Measurements from ENCODE around the gene PEX19.

Gene PEX19

DNA sequence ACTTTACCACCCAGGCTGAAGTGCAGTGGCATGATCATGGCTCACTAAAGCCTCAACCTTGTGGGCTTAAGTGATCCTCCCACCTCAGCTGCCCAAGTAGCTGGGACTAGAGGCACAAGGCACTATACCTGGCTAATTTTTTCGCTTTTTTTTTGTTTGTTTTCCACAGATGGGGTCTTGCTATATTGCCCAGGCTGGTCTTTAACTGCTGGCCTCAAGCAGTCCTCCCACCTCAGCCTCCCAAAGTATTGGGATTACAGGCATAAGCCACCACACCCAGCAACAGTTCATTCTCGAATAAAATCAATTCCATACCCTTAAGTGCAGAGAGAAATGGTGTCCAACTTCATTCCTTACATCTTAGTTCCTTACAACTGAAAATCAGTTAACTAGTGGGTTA lies 47.4 kb downstream of the PEX19 start:
- no peak for DNase-seq

GRCh38 chr1:160236806-160237205 lies 48.1 kb downstream of the PEX19 start:
- DNase-seq: no peak

DNA sequence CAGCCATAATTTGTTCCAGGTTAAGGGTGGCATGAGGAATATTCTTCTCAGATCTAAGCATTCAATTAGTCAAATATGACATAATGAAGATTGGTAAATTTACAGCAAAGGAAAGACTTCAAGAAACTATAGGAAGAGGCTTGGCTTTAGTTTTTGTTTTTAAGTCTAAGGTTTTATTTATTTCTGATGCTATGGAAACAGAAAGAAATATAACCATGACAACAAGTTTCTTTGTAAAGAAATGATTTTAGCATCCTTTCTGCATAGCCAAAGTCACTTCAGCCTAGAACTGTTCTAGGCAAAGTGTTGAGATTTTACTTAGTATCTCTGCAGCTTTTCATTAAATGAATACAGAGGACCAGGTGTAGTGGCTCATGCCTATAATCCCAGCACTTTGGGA lies 52.0 kb downstream of the PEX19 start:
- no peak for DNase-seq

GRCh38 chr1:160228431-160228830 lies 56.5 kb downstream of the PEX19 start:
- no peak for DNase-seq

DNA sequence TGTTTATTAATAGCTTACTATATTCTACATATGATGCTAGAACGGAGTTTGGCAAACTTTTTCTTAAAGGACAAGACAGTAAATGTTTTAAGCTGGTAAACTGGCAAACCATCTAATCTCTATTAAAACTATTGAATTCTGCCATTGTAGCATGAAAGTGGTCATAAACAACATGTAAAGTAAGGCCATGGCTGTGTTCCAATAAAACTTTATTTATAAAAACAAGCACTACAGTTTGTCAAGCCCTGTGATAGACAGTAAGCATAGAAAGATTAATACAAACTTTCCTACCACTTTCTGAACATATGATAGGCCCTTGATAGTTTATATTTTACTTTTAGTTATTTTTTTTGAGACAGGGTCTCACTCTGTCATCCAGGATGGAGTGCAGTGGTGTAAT lies 57.4 kb downstream of the PEX19 start:
- no peak for DNase-seq

GRCh38 chr1:160227034-160227433 lies 57.9 kb downstream of the PEX19 start:
- DNase-seq: no peak

Data from NCI-H526 (cell line).